Progenitor cell of endocrine pancreas (in vitro differentiated cells): ENCODE results near the gene ZYG11B. TPM values are rescaled to one million over a fixed set of nuclear protein-coding genes. Genes with fewer than 3 reads are reported as not detected.
"Not testable (repeated sequence)": the region's sequence is repeated elsewhere in the genome, so short reads cannot be mapped to it uniquely, and the experiment has no call there.

ENCODE experiments used
- DNase-seq: peaks from one replicate; pipeline ENCODE4 v3.0.0; 2021; ENCODE audit warnings: low spot score; ENCODE audit not compliant: unreplicated experiment
- H3K27ac Mint-ChIP-seq: 2 replicates; pipeline ENCODE4 v1.8.0; 2021; ENCODE audit warnings: mild to moderate bottlenecking, moderate library complexity, mixed read lengths
- H3K27me3 Mint-ChIP-seq: 2 replicates; pipeline ENCODE4 v1.8.0; 2021; ENCODE audit warnings: mixed read lengths
- H3K36me3 Mint-ChIP-seq: 2 replicates; pipeline ENCODE4 v1.8.0; 2022; ENCODE audit warnings: mixed read lengths; ENCODE audit not compliant: insufficient read depth
- H3K4me1 Mint-ChIP-seq: 2 replicates; pipeline ENCODE4 v1.8.0; 2021; ENCODE audit warnings: low read depth, mixed read lengths
- H3K4me3 Mint-ChIP-seq: 2 replicates; pipeline ENCODE4 v1.8.0; 2021; ENCODE audit warnings: low read depth, mild to moderate bottlenecking, moderate library complexity, mixed read lengths
- H3K9me3 Mint-ChIP-seq: 2 replicates; pipeline ENCODE4 v1.8.0; 2021; ENCODE audit warnings: low read depth, mixed read lengths
- CTCF ChIP-seq: fragments of 200-600 bp; sonication (generic); IDR thresholded peaks from one replicate; pipeline ENCODE4 v1.5.0; 2021; ENCODE audit warnings: antibody characterized with exemption, mild to moderate bottlenecking; ENCODE audit not compliant: unreplicated experiment
- total RNA-seq: library from RNA; stranded (reverse); gene quantifications from 2 replicates; pipeline ENCODE4 v1.2.1, GENCODE V29; 2021

ZYG11B gene
- total RNA-seq, 1 donor from 2014 or later = 31.5 TPM

GRCh38 chr1:52834798-52835197, 108.5 kb downstream of the ZYG11B start:
- Mint-ChIP-seq H3K9me3 (no peaks in the 10 kb centered on the region), H3K4me3 (no peak overlapping the region), H3K27ac (no peak overlapping the region), H3K4me1 (no peaks in the 10 kb centered on the region), H3K27me3 (peaks cover 2% of the 10 kb centered on the region), H3K36me3 (no peaks in the 10 kb centered on the region)
- TF ChIP-seq CTCF = no peak
- DNase-seq = no peak

GRCh38 chr1:52836035-52836434, 109.8 kb downstream of the ZYG11B start:
- Mint-ChIP-seq H3K27ac (no peak overlapping the region), H3K4me1 (no peaks in the 10 kb centered on the region), H3K27me3 (peaks cover 5% of the 10 kb centered on the region), H3K9me3 (no peaks in the 10 kb centered on the region), H3K36me3 (no peaks in the 10 kb centered on the region), H3K4me3 (no peak overlapping the region)
- no peak for TF ChIP-seq CTCF
- DNase-seq = no peak

- not testable (repeated sequence) for DNase-seq, H3K4me1 Mint-ChIP-seq, H3K27ac Mint-ChIP-seq, H3K4me3 Mint-ChIP-seq, H3K36me3 Mint-ChIP-seq, H3K9me3 Mint-ChIP-seq
- peaks cover 28% of the 10 kb centered on the region for H3K27me3 Mint-ChIP-seq
Measured at GRCh38 chr1:52839175-52839574, 112.9 kb downstream of the ZYG11B start.

DNA sequence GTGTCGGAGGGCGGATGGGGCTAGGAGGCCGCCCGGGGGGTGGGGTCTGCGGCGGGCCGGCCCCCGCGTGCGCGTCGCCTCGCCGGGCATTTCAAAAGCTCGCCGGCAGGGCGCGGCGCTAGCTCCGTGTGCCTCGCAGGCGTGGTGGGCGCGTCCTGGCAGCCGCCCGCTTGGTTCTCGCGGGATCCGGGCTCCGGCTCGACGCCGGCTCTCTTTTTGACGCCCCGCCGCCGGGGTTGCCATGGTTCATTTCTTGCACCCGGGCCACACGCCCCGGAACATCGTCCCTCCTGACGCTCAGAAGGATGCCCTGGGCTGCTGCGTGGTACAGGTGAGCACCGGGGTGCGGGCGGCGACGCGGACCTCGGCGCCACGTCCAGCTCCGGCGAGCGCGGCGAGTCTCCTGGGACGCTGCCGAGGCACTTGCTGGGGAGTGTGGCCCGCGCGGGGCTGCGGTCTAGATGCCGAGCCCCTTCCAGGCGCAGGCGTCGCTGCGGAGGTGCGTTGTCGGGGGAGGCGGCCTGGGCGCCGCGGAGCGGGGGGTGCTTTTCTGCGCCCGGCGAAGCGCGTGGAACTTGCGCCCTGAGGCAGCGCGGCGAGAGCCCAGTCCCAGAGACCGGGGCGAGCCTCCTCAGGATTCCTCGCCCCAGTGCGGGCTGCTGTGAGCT, 116.5 kb downstream of the ZYG11B start, which contains the start of gene ZYG11A:
Gene ZYG11A (plus strand): TSS at position 118 of the 668 bp plus-strand sequence. CDS start 124 bp downstream, at position 242.
- H3K9me3 Mint-ChIP-seq = no peaks in the 10 kb centered on the region
- peak within 1 kb of the TSS; percentile 51 for H3K4me3 Mint-ChIP-seq
- TF ChIP-seq CTCF = peak; percentile 47
- no peak within 1 kb of the TSS for H3K27ac Mint-ChIP-seq
- H3K27me3 Mint-ChIP-seq = peaks cover 34% of the 10 kb centered on the region
- no peaks in the 10 kb centered on the region for H3K36me3 Mint-ChIP-seq
- peak; percentile 53 for DNase-seq
- H3K4me1 Mint-ChIP-seq = no peaks in the 10 kb centered on the region

- H3K27ac Mint-ChIP-seq, H3K36me3 Mint-ChIP-seq, DNase-seq, H3K4me3 Mint-ChIP-seq, H3K4me1 Mint-ChIP-seq, H3K9me3 Mint-ChIP-seq: not testable (repeated sequence)
- H3K27me3 Mint-ChIP-seq = peaks cover 34% of the 10 kb centered on the region
Measured at GRCh38 chr1:52845119-52845518, 118.9 kb downstream of the ZYG11B start.

- Mint-ChIP-seq H3K36me3 (no peaks in the 10 kb centered on the region), H3K27me3 (peaks cover 16% of the 10 kb centered on the region), H3K4me1 (no peaks in the 10 kb centered on the region), H3K27ac (no peak overlapping the region), H3K9me3 (no peaks in the 10 kb centered on the region), H3K4me3 (no peak overlapping the region)
- no peak for TF ChIP-seq CTCF
- no peak for DNase-seq
Measured at GRCh38 chr1:52848423-52848822, 122.2 kb downstream of the ZYG11B start.
